EL (cell line): ENCODE measurements around the gene NRSN1.
"Not testable (repeated sequence)": the region's sequence is repeated elsewhere in the genome, so short reads cannot be mapped to it uniquely, and the experiment has no call there.

Experiments
- DNase-seq: peaks from one replicate; pipeline ENCODE4 v3.0.0-alpha.2; 2016

The NRSN1 gene, protein sequence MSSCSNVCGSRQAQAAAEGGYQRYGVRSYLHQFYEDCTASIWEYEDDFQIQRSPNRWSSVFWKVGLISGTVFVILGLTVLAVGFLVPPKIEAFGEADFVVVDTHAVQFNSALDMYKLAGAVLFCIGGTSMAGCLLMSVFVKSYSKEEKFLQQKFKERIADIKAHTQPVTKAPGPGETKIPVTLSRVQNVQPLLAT

DNA sequence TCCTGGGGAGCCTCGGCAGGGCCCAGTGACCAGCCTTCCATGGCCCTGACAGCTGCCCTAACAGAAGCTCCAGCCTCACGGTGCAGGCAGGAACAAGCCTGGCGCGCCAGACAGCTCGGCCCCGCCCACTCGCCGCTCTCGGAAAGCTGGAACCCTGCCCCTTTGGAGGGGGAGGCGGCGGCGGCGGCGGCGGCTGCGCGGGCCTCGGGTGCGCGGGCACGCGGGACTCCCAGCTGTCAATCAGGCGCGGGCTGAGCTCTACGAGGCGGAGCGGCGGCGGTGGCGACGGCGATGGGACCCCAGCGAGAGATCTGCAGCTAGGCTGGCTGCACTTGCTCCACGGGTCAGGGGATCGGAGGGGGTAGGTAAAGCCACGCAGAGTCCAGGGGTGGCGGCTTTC lies at the start of gene NRSN1:
TSS of gene NRSN1 (plus strand) at position 236 of the 400 bp plus-strand sequence. CDS start 8,113 bp downstream, outside the sequence.
- no peak for DNase-seq

DNA sequence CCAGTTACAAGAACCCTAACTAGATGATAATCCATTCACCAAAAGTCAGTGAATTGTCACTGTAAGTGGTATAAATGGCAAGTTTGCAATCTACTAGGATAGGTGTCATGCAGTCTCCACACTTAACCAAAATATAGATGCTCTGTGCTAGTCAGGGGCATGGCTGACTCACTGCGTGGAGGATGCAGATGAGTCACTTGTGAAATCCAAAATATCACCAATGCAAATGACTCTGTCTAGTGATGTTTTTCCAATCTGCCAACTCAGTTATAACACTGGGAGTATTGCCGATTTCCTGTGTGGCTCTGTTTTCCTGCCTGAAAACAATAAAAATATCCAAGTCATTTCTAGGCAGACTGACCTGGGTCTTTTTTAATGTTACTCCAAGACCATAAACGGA lies 47.8 kb upstream of the NRSN1 start:
- peak; percentile 4 for DNase-seq

DNA sequence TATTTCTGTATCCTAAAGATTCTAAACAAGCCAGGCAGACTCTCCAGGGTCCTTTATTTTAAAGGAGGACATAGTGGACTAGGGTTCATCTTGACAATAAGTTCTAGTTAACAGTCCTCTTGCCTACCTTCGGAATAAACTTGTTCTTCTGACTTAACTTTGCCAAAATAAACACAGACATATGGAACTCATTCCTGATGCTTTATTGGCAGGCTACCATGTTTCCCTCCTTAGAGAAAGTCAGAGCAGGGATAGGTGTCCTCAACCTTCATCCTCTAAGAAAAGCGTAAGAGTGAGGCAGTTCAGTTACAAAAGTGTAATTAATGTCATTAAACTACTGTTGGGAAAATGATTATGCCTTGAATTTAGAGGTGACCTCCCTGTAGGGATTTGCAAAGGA lies 46.9 kb upstream of the NRSN1 start:
- DNase-seq: no peak

GRCh38 chr6:24080711-24081110 lies 45.3 kb upstream of the NRSN1 start:
- DNase-seq: no peak

DNA sequence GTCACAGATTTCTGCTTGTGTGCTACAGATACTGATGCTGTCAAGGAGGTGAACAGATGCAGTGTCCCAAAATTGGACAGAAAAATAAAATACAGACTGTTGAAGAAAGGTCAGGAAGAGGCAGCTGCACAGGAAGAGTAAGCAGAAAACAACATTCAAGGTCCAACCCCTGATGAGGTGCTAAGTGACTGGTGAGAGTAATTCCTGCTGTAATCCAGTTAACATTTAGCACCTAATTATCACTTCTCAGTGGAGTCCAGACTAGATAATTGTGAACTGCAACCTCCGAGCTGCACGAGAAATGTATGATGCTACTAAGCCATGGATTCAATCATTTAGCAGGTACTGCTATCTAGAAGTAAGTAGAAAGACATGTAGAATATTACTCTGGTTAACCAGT lies 36.3 kb upstream of the NRSN1 start:
- DNase-seq: no peak

GRCh38 chr6:24092407-24092806 lies 33.6 kb upstream of the NRSN1 start:
- DNase-seq: no peak

- no peak for DNase-seq
Measured at GRCh38 chr6:24093381-24093780, 32.6 kb upstream of the NRSN1 start.

GRCh38 chr6:24099181-24099580 lies 26.8 kb upstream of the NRSN1 start:
- no peak for DNase-seq

DNA sequence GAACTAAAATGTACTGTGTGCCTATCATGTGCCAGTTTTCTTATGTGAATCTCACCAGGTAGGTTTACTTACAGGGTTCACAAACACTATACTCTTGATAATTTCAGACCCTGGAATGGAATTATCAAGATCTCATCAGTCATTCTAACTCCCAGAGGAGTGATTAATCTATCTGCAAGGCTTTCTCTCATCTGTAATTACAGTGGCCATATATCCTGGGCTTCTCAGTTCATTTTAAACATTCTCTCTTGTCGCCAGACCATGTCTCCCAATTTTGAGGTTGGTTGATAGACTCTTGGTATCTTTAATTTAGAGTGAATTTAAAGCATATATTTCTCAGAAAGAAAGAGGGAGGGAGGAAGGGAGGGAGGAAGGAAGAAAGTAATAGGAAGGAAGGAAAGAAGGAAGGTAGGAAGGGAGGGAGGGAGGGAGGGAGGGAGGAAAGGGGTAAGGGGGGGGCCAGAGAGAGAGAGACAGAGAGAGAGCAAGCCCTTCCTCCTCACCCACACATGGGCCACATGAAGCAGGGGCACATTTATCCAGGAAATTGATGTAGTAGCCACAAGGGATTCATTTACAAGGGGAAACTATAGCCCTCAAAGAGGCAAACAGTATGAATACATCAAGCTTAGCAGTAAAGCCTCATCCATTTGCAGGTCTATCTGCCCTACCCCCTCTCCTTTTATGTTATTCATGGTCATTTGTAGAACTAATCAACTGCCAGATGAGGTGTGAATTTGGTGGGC lies 25.8 kb upstream of the NRSN1 start:
- DNase-seq: no peak

DNA sequence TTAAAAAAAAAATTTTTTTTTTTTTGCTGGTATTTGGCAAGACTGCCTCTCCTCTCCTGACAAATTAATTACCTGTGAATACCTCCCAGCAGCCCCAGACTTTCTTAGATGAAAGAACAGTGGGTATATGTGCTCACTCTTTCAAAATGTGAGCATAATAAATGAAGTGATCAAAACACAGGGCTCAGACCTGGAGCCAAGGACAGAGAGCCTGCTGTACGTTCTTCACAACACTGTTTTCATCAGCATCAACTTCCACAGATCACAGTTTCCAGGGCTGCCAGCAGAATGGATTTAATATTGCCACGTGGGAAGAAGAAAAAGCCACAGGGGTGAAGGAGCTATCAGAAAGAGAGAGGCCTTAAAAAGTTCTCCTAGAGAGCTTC lies 25.3 kb upstream of the NRSN1 start:
- DNase-seq: no peak

DNA sequence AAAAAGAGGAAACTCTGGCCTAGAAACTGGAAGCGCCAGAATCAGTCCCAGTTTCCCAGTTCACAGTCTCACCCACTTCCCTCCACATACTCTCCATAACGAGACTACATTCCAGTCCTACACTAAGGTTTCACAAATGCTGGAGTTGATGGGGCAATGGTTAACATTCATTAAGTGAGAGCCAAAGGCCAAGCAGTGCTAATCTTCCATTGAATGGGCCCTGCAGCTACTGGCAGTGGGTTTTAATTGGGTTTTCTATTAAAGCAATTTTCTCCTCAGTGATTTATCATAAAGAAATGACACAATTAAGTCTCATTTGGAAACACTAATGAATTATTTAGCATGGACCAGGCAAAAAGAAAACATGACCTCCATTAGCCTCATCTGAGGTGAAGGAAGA lies 20.8 kb upstream of the NRSN1 start:
- no peak for DNase-seq

DNA sequence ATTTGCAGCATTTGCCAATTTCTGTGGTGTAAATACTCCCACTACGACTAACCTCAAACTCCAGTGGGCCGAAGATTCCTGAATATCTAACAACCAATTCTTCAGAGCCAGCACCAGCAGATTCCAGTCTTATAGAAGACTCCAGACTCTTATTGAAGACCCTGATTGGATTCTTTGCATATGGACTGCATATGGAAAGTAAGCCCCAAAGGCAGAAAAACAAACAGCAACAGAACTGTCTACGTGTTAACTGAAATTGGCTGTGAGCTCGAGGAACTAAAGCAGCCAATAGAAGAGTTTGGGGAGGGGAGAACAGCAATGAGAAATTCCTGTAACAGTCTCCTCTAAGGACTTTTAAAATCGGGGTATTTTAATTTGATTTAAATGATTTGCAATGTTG lies 19.7 kb upstream of the NRSN1 start:
- no peak for DNase-seq

DNA sequence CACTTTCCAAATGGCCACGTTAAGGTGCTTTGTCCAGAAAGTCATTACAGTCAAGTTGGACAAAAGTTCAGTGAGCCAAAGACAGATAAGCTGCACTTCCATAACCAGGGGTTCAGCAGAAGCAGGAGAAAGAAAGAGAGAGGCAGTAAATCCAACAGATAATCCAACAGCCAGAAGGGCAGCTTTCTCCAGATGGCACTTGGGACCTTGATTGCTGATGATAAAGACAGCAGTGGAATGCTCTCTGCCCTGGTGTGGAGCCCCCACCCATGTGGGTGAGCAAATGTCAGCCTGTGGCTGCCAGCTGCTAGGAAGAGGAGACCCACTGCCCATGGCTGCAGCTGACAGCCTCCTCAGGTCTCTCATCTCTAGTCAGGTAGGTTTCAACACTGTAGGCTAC lies 18.7 kb upstream of the NRSN1 start:
- no peak for DNase-seq

- DNase-seq: no peak
Measured at GRCh38 chr6:24108056-24108455, 18.0 kb upstream of the NRSN1 start.

DNA sequence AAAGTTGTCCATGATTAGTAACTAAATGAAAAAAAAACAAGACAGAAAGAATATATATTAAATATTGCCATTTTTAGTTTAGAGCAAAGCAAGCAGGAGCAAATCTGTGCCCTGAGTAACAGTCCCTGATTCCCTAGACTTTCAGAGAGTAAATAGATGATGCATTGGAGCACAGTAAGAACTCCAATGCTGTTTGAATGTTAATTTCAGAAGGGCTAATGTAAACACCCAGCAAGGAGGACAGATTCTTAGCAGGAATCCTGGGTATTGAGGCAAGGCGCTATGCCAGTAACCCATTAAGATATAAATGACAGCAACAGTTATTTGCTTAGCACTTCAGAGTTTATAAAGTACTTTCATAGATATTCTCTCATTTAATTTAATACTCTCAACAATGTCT lies 15.6 kb upstream of the NRSN1 start:
- DNase-seq: no peak

GRCh38 chr6:24113891-24114290 lies 12.1 kb upstream of the NRSN1 start:
- DNase-seq: no peak

DNA sequence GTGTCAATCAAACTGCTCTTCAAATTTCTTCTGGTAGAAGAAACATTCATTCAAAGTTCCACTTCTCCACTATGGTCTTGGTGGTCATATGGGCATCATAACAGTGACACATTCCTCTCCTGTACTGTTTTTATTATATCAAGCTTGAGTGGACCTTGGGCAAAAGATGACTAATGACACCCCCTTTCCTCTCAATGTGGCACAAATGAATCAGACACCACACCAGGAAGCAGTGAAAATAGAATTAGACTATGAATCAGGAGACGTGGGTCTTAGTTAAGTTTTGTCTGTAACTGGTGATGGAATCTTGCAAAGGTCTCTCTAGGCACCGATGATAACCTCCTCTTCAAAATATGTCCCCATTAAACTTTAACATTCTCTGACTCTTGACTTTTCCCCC lies 9.0 kb upstream of the NRSN1 start:
- no peak for DNase-seq

DNA sequence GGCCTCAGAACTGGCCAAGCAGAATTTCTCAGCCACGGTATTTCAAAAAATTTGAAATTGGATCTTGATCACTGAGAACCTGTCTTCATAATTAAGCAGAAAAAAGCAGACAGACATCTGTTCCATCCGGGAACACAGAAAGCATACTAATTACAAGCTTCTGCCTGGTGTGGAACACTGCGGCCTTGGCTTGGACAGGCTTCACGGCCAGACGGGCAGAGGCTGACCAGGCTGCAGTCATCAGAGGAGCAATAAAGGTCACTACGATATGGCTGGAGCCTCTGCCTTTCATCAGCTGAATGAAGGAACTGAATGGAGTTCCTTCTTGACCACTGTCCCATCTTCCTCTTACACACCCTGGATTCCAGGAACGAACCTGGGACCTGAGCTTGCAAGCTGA lies 3.9 kb upstream of the NRSN1 start:
- no peak for DNase-seq

DNA sequence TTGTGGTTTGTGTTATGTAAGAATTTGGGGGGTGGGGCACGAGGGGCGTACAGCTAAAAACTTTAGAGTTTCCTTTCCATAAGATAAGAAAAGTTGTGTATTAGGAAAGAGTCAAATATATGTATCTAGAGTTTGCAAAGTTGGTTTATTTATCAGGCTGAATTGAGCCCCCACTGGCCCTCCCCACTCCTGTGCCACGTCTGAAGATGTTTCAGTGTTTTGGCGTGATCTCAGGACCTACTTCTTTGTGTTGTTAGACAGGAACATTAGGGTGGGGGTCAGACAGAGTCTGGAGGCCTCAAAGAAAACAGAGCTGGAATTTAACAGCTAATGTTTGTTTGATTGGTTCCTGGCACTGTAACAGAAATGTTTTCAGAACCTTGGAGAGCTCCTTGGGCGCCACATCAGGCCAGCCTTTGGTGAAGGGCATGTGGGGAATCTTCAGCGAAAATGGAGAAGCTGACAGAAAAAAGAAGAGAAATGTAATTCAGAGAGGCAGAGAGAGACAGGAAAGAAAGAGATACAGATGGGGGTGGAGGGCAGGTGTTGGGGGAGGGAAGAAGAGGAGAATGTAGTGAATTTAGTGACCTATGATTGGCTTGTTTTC lies 674 bp downstream of the NRSN1 start:
- peak; percentile 43 for DNase-seq

DNA sequence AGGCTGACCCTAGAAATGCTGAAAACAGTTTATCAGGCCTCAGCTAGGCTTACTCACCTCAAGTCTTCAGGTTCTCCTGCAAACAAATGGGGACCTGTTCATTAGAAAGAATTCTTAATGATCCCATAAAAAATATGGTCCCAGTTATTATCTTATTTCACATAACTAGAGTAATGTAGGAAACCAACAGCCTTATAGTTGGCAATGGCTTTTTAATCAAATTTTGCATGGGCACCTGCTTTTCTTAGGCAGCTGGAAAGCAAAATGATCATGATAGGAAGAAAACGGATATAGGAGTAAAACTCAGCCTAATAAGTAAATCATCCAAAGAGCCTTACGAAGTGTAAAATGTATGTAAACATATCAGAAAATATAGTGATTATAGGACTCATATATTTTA lies 1.3 kb downstream of the NRSN1 start:
- no peak for DNase-seq

DNA sequence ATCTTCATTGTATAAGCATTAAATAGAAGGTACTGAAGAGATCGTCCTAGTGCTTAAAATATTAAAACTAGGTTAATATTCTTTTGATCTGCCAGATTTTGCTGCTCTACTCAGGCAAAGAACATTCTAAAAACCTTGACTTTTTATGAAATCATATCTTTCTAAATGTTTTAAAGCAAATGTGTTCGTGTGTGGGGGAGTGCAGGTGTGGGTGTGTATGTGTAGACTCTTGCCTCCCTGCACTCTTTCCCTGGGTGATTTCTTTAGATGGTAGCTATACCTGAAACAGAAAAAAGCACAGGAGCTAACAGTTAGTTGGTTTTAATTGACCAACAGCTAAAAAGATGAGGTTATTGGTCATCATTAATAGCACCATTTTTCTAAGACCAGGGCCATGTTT lies 5.7 kb downstream of the NRSN1 start:
- DNase-seq: no peak

GRCh38 chr6:24139080-24139479 lies 13.1 kb downstream of the NRSN1 start:
- DNase-seq: no peak

DNA sequence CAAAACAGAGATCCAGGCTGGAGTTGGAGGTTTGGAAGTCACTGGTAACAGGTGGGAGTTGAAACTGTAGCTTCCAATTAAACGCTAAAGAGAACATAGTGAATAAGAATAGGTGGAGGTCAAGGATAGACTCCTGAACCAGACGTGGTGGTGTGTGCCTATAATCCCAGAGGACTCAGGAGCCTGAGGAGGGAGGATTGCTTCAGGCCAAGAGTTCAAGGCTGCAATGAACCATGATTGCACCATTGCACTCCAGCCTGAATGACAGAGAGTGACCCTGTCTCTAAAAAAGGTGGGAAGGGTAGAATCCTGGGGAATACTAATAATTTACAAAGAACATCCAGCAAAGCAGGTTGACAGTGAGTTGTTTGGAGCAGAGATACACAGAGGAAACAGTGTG lies 13.6 kb downstream of the NRSN1 start:
- no peak for DNase-seq

GRCh38 chr6:24140591-24140990 lies 14.6 kb downstream of the NRSN1 start:
- DNase-seq: no peak

DNA sequence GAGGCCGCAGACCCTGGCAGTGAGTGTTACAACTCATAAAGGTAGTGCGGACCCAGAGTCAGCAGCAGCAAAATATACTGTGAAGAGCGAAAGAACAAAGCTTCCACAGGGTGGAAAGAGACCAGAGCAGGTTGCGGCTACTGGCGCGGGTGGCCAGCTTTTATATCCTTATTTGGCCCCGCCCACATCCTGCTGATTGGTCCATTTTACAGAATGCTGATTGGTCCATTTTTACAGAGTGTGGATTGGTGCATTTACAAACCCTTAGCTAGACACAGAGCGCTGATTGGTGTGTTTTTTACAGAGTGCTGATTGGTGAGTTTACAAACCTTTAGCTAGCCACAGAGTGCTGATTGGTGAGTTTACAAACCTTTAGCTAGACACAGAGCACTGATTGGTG lies 16.7 kb downstream of the NRSN1 start:
- not testable (repeated sequence) for DNase-seq
